SH-SY5Y (cell line): Measurements from ENCODE around the gene BMPR1A.

Experiments used
- GATA2 ChIP-seq: IDR thresholded peaks from 2 replicates; pipeline ENCODE4 v1.6.1; 2011; ENCODE audit warnings: mild to moderate bottlenecking, low read depth, low read length
- GATA3 ChIP-seq: IDR thresholded peaks from 2 replicates; pipeline ENCODE4 v1.6.1; 2011; ENCODE audit warnings: low read depth, mild to moderate bottlenecking, low read length, moderate library complexity

The BMPR1A gene

DNA sequence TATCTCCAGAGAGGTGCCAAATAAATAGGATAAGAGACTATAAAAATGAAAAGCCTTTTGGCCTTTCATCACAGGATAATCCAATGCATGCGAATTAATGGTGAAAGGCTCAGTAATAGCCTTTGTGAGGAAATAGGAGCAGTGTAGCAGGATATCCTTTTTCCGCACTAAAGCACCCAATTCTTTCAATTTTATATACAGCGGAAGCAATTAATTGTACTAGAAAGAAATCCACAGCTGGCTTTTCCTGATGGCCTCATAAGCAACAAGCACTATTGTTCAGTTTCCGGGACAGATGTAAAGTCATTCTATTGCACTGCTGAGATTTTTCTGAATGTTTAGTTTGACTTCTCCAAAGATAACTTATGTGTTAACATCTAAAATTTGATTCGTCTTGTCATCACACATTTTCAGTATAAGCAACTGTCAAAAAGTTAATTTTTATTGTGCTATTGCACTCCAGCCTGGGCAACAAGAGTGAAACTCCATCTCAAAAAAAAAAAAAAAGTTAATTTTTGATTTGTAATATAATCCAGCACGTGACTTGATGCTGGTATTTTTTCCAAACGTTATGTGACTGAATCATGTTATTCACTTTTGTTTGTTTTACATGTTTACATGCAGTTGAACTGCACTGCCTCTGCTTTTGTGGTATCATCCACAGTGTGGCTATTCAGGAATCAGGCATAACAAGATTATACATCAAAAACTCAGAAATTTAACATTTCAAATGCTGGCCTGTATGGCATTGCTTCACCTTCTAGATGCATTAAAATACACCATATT is 8.4 kb upstream of the BMPR1A start:
- no peak for TF ChIP-seq GATA2
- no peak for TF ChIP-seq GATA3

DNA sequence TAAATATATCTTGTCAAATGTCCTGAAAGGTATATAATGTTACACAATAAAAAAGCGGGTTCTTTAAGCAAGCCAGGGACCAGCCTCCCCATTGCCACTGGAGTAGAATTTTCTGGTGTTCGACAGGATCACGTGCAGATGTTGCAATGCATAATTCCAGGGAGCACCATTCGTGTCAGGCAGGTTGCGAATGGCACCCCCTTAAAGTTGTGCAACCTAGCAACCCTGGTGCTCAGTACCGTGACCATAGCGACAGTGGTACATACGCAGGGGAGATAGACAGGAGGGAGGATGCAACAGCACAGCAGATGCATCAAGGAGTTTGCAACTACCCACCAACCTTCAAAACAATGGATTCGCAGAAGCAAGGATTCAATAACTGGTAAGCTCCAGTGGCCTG is 6.6 kb upstream of the BMPR1A start:
- no peak for TF ChIP-seq GATA2
- TF ChIP-seq GATA3: no peak

DNA sequence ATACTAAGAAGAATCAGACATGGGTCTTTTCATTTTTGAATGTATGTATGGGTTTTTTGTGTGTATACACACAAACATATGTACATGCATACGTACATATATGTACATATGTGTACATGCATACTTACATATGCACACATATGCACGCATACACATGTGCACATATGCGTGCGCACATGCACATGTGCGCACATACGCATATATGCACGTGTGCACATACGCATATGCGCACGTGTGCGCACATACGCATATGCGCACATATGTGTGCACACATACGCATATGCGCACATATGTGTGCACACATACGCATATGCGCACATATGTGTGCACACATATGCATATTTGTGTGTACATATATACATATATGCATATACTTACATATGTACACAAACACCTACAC is 4.9 kb upstream of the BMPR1A start:
- TF ChIP-seq GATA2 (no peak), GATA3 (no peak)

DNA sequence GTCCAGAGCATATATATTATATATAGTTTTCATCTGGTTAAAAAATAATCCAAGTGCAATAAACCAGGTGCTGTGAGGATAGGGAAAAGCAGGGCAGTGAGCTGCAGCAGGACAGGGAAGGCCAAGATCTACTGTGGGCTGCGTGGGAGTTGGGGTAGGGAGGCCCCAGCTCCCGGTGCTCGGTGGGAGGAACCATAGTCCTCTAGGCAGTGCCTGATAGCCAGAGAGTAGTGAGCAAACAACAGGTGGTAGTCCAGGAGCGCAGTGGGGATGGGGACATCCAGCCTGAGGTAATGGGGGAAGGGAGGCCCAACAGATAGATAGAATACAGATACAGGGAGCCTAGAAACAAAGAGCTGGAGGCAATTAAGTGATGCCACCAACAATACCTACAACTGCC is 4.1 kb upstream of the BMPR1A start:
- TF ChIP-seq GATA2 (no peak), GATA3 (no peak)

DNA sequence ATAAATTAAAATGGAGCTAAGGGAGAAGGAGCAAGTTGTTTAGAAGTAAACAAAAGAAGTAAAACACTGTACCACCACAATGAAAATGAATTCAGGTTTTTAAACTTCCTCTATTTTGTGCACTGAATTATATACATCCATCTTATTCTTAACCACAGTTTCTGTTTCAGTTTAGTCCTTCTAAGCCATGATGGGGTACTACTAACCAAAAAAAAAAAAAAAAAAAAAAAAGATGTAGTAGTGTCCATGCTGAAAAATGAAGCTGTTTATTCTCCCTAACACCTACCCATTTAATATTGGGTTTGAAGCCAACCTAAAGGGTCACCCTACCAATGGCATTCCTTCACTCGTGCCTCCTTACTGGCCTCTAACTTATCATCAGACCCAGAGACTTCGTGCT is 3.4 kb upstream of the BMPR1A start:
- TF ChIP-seq GATA2 (no peak), GATA3 (no peak)

DNA sequence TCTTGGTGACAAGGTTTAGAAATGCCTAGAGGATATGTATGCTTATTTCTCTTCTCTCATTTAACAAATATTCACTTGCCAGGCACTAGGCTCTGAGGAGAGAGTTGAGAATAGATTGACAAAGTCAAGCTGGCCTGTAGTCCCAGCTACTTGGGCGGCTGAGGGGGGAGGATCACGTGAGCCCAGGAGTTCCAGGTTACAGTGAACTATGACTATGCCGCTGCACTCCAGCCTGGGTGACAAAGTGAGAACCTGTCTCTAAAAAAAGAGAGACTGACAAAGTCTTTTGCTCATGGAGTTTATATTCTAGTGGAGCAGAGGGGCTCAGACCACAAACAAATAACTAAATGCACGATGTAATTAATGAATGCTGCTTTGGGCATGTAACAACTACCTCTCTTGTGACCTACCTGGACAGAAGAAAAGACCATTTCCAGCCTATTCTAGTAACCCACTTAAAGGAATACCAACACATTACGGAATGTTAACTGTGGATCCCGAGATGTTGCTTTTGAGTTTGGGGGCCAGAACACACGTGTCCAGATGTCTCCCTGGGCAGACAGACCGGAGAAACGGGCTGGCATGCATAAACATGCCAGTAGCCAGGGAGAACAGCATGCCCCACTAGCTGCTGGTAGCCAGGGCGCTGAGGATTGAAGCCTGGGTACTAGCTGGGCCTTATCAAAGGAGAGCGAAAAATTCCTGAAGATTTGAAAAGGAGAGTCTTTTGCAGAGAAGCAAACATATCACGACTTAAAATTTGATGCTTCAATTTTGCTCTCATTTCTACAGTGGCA is 2.6 kb upstream of the BMPR1A start:
- TF ChIP-seq GATA3 (no peak), GATA2 (no peak)

DNA sequence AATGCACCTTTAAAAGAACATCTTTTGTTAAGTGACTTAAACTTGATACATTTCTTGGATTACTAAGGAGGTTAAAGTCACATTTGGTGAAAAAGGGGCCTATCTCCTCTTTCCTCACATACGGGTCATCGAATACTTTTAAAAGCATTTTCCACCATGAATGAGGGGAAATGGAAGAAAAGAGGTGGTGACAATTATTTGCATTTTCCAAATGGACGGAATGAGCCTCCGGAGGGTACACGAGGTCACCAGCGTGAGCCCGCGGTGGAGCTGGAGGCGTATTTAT is 1.0 kb upstream of the BMPR1A start:
- TF ChIP-seq GATA3 (no peak), GATA2 (no peak)

DNA sequence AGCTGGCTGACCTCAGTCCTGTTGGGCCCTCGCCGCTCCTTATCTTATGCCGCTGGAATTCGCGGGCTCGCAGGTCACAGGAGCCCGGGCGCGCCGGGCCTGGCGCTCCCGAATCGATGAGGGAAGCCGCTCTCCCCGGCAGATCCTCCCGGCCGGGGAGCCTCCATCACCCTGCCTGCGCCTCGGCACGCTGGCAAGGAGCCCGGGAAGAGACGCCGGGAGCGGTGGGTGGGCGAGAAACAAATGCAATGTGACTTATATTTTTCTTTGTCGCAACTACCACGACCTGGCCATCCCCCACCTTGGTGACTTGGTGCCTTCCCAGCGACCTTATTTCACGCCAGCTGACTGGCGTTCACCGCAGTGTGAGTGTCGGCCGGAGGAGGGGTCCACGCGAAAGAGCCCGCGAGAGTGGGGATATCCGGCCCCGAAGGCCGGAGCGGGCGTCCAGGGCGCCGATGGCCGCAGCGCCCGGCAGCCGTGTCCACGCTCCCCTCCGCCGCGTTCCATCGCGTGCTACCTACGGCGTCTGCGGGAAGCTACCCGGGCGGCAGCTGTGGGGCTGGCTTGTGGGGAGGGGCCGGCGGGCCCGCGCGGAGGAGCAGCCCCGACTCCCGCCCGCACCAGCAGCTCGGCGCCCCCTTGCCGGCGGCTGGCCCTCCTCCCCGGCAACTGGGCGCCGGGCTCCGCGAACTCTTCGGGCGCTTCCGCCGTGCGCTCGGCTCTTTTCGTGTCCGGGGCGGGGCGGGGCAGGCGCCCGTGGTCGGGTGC is 494 bp upstream of the BMPR1A start:
- TF ChIP-seq GATA3: no peak
- TF ChIP-seq GATA2: peak; percentile 61

DNA sequence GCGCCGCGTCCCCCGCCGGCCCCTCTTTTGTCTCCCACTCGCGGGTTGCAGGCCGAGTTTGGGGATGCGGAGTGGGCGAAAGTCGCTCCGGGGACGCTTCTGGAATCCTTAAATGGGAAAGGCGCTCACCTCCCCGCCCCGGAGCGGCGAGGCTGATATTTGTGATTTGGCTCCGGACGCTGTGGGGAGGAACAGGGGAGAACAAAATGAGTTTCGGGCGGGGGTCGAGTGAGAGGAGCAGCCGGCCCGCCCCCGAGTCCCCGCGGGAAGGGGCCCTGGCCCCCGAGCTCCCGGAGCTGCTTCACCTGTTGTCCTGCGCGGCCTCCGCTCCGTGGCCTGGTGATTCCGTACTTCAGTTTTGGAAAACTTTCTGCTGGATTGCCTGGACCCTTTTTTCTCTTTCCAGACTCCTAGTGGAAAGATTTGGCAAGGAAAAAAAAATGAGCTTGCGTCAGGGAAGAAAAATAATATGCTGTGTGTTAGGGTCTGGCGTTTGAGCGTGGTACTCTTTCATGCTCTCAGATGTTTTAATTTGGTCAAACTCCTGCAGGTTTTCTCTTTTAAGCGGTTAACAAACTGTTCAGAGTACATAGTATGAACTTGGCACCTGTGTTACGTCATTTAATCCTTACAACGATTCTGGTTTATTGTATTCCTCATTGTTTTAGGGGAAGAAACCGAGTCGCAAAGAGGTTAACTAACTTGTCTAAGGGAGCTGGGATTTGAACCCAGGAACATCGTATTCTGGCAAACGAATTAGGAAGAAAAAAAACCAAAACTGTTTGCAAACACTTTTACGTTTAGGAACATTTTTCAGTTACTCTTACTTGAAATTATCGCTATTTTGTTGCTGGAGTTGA is 924 bp downstream of the BMPR1A start:
- TF ChIP-seq GATA3 (no peak), GATA2 (no peak)

DNA sequence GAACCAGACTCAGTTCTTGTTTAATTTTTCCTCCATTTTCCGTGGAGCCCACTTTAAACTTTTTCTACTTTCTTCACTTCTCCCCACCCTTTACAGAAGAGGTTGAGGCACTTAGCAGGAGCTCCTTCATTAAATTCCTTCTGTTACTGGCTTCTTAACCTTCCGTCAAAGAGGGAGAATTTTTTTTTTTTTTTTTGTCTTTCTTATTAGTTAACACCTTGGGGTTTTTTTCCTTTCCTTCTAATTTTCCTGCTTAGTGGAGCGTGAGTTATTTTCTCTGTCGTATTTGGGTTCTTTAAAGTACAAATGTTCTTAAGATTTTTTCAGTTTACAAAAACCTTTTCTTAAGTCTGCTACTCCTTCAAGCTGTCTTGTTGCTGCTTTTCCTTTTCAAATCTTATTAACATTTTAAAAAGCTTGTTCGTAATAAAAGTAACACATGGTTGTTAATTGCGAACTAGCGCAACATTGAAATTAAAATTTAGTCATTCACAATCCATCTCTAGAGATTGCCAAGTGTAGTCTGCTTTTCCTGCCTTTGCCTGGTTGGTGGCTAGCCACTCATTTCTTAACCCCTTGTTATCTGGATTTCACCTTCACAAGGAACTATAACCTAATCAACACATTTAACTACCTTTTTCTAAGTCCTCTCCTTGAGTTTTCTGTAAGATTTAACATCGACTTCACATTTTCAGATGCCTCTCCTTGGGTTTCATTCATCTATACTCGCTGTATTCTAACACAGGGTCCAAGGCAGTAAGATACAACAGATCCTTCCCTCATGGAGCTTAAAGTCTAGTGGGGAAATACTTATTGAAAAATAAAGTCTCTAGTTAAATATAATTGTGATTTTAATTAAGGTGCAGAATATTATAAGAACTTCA is 2.0 kb downstream of the BMPR1A start:
- TF ChIP-seq GATA3: no peak
- TF ChIP-seq GATA2: no peak

DNA sequence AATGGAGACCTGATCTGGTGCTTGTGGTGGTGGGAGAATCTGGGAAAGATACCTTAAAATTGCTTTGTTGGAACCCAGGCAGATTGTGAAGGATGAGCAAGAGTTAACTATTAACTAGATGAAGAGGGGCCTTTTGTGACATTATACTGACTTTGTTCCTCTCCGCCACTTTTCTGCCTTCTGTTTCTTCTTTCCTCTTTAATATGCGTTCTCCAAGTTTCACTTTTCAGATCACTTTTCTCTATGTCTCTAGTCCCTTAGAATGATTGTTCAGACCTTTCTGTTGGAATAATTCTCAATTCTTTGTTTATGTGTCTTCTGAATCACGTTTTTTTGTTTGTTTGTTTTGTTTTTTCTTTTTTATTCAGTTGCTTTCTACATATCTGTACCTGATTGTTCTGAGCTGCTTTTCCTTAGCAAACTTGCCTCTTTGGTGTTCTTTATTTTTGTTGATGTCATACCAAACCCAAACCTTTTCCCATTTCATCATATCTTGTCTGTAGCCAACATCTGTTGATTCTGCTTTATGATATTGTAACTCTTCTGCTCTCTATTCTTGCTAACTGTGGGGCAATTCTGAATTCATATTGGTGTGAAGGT is 2.8 kb downstream of the BMPR1A start:
- TF ChIP-seq GATA3: no peak
- TF ChIP-seq GATA2: no peak

DNA sequence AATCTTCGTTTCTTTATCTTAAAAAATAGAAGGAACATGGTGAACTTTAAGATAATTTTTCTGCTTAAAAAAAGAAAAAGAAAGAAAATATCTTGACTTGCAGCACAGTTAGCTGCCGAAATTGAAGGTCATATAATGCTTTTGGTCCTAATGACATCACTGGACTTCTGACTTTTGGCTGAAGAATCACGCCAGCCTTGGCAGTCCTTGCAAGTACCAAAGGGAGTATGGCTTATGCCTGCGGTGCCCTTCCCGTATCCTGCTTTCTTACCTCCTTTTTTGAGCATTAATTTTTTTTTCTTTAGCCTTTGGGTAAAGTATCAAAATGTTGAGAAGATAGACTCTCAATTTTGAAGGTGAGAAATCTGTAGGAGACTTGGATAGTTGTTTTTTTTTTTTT is 7.0 kb downstream of the BMPR1A start:
- no peak for TF ChIP-seq GATA3
- TF ChIP-seq GATA2: no peak
